PC-3 (cell line): ENCODE measurements around the gene GNGT1.

Source experiments
- CTCF ChIP-seq: fragments of 300-600 bp; sonication (generic); conservative IDR thresholded peaks from 2 replicates; pipeline ENCODE4 v1.5.1; 2017; ENCODE audit warnings: antibody characterized with exemption, low read depth, mild to moderate bottlenecking, low read length
- EZH2 ChIP-seq: fragments of 300-600 bp; sonication (generic); IDR thresholded peaks from one replicate; pipeline ENCODE4 v1.6.1; 2017; ENCODE audit warnings: antibody characterized with exemption, mild to moderate bottlenecking, low read length; ENCODE audit not compliant: unreplicated experiment

DNA sequence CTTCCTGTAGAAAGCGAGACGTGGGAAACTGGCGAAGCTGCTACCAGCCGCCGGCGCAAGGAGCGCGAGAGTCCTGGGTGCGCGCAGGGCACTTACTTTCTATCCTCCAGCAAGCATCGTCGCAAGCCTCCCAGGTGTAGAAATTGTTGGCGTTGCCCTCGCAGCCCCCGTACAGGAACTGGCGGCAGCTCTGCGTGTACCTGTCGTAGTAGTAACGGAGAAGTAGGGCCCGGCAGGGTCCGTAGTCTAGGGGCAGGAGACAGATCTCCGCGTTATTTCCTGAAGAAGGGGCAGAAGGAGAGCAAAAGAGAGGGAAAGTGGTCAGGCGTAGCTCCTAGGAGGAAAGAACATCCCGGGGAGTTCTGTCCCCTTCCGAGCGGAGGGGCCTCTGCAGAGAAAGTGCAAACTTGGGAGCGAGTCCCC lies 16.3 kb upstream of the GNGT1 start:
- TF ChIP-seq CTCF (no peak; the same call in 1 of the 2 replicates), EZH2 (no peak)
